Natural killer cell (primary cell): ENCODE measurements around the gene SP8. TPM values are rescaled to one million over a fixed set of nuclear protein-coding genes. Genes with fewer than 3 reads are reported as not detected.

ENCODE experiments used
- ATAC-seq, 3 donors: fragments of 150-1000 bp in 2 of 3; fragments of 200-7000 bp in 1 of 3; cut with Tn5 transposase; 1 replicate in 1 of 3; 2 replicates in 2 of 3; pipeline ENCODE4 v1.10.0; 2021; ENCODE audit warnings: mild to moderate bottlenecking in 2 of 3, moderate library complexity in 2 of 3
- DNase-seq, 2 donors: peaks; one replicate each; pipeline versions ENCODE4 v3.0.0 to v3.0.0-alpha.2; 2013 to 2021; ENCODE audit warnings: mixed read lengths in 1 of 2
- H3K27ac ChIP-seq: one replicate; pipeline ENCODE4 v1.5.1; 2013; ENCODE audit warnings: mild to moderate bottlenecking, low read length
- H3K27me3 ChIP-seq: one replicate; pipeline ENCODE4 v1.6.1; 2013; ENCODE audit warnings: low read length; ENCODE audit not compliant: control insufficient read depth, insufficient read depth
- H3K36me3 ChIP-seq: one replicate; pipeline ENCODE4 v1.6.1; 2013; ENCODE audit warnings: low read length; ENCODE audit not compliant: control insufficient read depth, insufficient read depth
- H3K4me1 ChIP-seq: one replicate; pipeline ENCODE4 v1.6.1; 2013; ENCODE audit warnings: low read length; ENCODE audit not compliant: control insufficient read depth, insufficient read depth
- H3K4me3 ChIP-seq: one replicate; pipeline ENCODE4 v1.5.1; 2013; ENCODE audit warnings: low read length
- H3K9me3 ChIP-seq: one replicate; pipeline ENCODE4 v1.6.1; 2013; ENCODE audit warnings: low read length; ENCODE audit not compliant: control insufficient read depth, insufficient read depth
- H3K27ac Mint-ChIP-seq, 2 donors: one replicate each; pipeline ENCODE4 v1.8.0; 2022; ENCODE audit warnings: mild to moderate bottlenecking in 2 of 2, mixed read lengths in 2 of 2, moderate library complexity in 1 of 2
- H3K27me3 Mint-ChIP-seq, 2 donors: one replicate each; pipeline ENCODE4 v1.8.0; 2022; ENCODE audit warnings: low read depth in 2 of 2, mixed read lengths in 2 of 2
- H3K36me3 Mint-ChIP-seq: one replicate; pipeline ENCODE4 v1.8.0; 2022; ENCODE audit warnings: mixed read lengths
- H3K4me1 Mint-ChIP-seq, 2 donors: one replicate each; pipeline ENCODE4 v1.8.0; 2022; ENCODE audit warnings: mixed read lengths in 2 of 2
- H3K4me3 Mint-ChIP-seq: one replicate; pipeline ENCODE4 v1.8.0; 2022; ENCODE audit warnings: mild to moderate bottlenecking, moderate library complexity, mixed read lengths
- H3K9me3 Mint-ChIP-seq, 2 donors: one replicate each; pipeline ENCODE4 v1.8.0; 2022; ENCODE audit warnings: mixed read lengths in 2 of 2
- WGBS: methylation state at CpG from one replicate; pipeline ENCODE4 v1.1.7; 2013; ENCODE audit warnings: missing lambda C conversion rate; ENCODE audit not compliant: insufficient coverage; 5-methylcytosine and 5-hydroxymethylcytosine counted together
- intact Hi-C: fragments of 100-400 bp; cut with micrococcal nuclease; formaldehyde crosslinking; loops from one replicate; pipeline ENCODE4 v1.14.2; 2022
- total RNA-seq, 4 donors: library from RNA; stranded (reverse); fragments of 120-200 nt in 1 of 4; gene quantifications; one replicate each; pipeline versions ENCODE4 v1.2.3 to v1.2.4, GENCODE V29; 2013 to 2022
- TF ChIP-seq, protein P1 (sequence below): fragments of 200-600 bp; IDR thresholded peaks from one replicate; pipeline ENCODE4 v1.8.0; 2022; ENCODE audit warnings: antibody characterized with exemption

SP8 gene
- total RNA-seq, 3 donors from 2014 or later (not counting 1 experiment from before 2014, with no cell fraction given), result not detected

GRCh38 chr7:20737840-20738448 lies 48.7 kb downstream of the SP8 start:
- intact Hi-C loops, result no loop called here
- whole genome bisulfite sequencing, result 80% methylated on average over 5 of the region's 5 CpGs
- H3K27ac ChIP-seq, result no peak overlapping the region
- no peaks in the 10 kb centered on the region for H3K4me1 ChIP-seq
- TF ChIP-seq, protein P1, sequence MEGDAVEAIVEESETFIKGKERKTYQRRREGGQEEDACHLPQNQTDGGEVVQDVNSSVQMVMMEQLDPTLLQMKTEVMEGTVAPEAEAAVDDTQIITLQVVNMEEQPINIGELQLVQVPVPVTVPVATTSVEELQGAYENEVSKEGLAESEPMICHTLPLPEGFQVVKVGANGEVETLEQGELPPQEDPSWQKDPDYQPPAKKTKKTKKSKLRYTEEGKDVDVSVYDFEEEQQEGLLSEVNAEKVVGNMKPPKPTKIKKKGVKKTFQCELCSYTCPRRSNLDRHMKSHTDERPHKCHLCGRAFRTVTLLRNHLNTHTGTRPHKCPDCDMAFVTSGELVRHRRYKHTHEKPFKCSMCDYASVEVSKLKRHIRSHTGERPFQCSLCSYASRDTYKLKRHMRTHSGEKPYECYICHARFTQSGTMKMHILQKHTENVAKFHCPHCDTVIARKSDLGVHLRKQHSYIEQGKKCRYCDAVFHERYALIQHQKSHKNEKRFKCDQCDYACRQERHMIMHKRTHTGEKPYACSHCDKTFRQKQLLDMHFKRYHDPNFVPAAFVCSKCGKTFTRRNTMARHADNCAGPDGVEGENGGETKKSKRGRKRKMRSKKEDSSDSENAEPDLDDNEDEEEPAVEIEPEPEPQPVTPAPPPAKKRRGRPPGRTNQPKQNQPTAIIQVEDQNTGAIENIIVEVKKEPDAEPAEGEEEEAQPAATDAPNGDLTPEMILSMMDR, result no peak
- no peak overlapping the region for H3K4me3 ChIP-seq
- Mint-ChIP-seq H3K27me3 (peaks cover 0 to 4% of the 10 kb centered on the region in 2 donors), H3K36me3 (no peaks in the 10 kb centered on the region), H3K4me1 (no peaks in the 10 kb centered on the region), H3K27ac (no peak overlapping the region), H3K9me3 (peaks cover 0 to 4% of the 10 kb centered on the region in 2 donors), H3K4me3 (no peak overlapping the region)
- ATAC-seq (no peak), DNase-seq (no peak)
- H3K9me3 ChIP-seq, result no peaks in the 10 kb centered on the region
- no peaks in the 10 kb centered on the region for H3K36me3 ChIP-seq
- no peaks in the 10 kb centered on the region for H3K27me3 ChIP-seq

DNA sequence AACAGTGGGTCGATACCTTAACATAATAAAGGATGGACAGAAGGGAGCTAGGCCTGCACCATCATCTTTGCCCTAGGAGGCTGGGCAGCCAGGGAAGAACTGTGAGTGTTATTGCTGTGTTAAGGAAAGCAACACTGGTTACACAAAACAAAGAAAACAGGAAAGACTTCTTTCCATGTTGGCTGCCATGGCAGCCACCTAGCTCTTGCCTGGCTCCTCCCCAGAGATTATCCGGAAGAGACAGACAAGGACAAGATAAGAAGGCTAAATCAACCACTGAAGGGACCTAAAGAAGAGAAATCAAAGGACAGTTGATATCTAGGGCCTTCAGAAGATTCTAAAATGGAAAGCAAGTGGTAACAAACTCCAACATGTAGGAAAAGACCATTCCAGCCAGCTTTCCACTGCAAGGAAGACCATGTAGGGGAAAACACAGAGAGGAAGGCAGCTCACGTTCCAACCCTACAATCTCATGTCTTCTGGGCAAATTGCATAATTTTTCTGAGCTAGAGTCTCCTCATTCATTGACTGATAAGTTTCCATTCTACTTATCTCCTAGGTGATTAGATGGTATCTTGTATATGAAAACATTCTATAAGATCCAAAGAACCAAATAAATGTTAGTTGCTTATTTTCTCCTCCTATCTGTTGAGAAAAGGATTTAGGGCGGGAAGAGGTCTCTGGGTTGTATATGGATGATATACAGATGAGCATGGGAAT lies 51.2 kb downstream of the SP8 start:
- Histone ChIP-seq H3K27me3 (no peaks in the 10 kb centered on the region), H3K9me3 (no peaks in the 10 kb centered on the region), H3K27ac (no peak overlapping the region), H3K4me3 (no peak overlapping the region), H3K36me3 (no peaks in the 10 kb centered on the region), H3K4me1 (no peaks in the 10 kb centered on the region)
- intact Hi-C loops, result no loop called here
- DNase-seq (no peak), ATAC-seq (no peak)
- Mint-ChIP-seq H3K4me1 (no peaks in the 10 kb centered on the region), H3K27me3 (no peaks in the 10 kb centered on the region), H3K4me3 (no peak overlapping the region), H3K36me3 (no peaks in the 10 kb centered on the region), H3K9me3 (peaks cover 0 to 4% of the 10 kb centered on the region in 2 donors), H3K27ac (no peak overlapping the region)
- TF ChIP-seq, protein P1, result no peak
- 88% methylated on average over 2 of the region's 4 CpGs for WGBS

Other genes starting within 250 kb of the SP8 start
- not detected for gene ABCB5, start 171.2 kb downstream of the SP8 start, total RNA-seq